Liver (tissue), 9 donors: ENCODE data around the gene VPS13C. TPM values are rescaled to one million over a fixed set of nuclear protein-coding genes. Genes with fewer than 3 reads are reported as not detected.

Experiments used
- DNase-seq: peaks from one replicate; pipeline ENCODE4 v3.0.0-alpha.2; 2017; ENCODE audit warnings: low spot score
- H3K27ac ChIP-seq, 2 donors: one replicate each; pipeline ENCODE4 v1.7.0; 2013; ENCODE audit warnings: inconsistent platforms in 2 of 2, low read length in 2 of 2, control low read depth in 1 of 2, low read depth in 1 of 2, mild to moderate bottlenecking in 1 of 2
- H3K27me3 ChIP-seq, 4 donors: one replicate each; pipeline versions ENCODE4 v1.6.1 to v1.7.0; 2013; ENCODE audit warnings: low read length in 3 of 4, inconsistent platforms in 1 of 4, mild to moderate bottlenecking in 1 of 4, moderate library complexity in 1 of 4; ENCODE audit not compliant: control insufficient read depth in 4 of 4, insufficient read depth in 4 of 4
- H3K36me3 ChIP-seq, 4 donors: one replicate each; pipeline versions ENCODE4 v1.6.1 to v1.7.0; 2013; ENCODE audit warnings: low read length in 3 of 4, mild to moderate bottlenecking in 3 of 4, low read depth in 1 of 4, moderate library complexity in 1 of 4; ENCODE audit not compliant: control insufficient read depth in 4 of 4, insufficient read depth in 3 of 4
- H3K4me1 ChIP-seq, 4 donors: one replicate each; pipeline versions ENCODE4 v1.6.1 to v1.7.0; 2013; ENCODE audit warnings: low read length in 3 of 4, mild to moderate bottlenecking in 3 of 4, moderate library complexity in 1 of 4; ENCODE audit not compliant: control insufficient read depth in 4 of 4, insufficient read depth in 4 of 4
- H3K4me3 ChIP-seq, 3 donors: one replicate each; pipeline versions ENCODE4 v1.6.1 to v1.7.0; 2013; ENCODE audit warnings: low read length in 3 of 3, control low read depth in 1 of 3, low read depth in 1 of 3, mild to moderate bottlenecking in 1 of 3
- H3K9ac ChIP-seq, 2 donors: one replicate each; pipeline ENCODE4 v1.7.0; 2013; ENCODE audit warnings: low read length in 2 of 2, mild to moderate bottlenecking in 2 of 2, moderate library complexity in 2 of 2, control low read depth in 1 of 2, low read depth in 1 of 2
- H3K9me3 ChIP-seq, 4 donors: one replicate each; pipeline versions ENCODE4 v1.6.1 to v1.7.0; 2013; ENCODE audit warnings: low read length in 3 of 4; ENCODE audit not compliant: control insufficient read depth in 4 of 4
- CTCF ChIP-seq: fragments of 150-350 bp; IDR thresholded peaks from 2 replicates; pipeline ENCODE4 v1.5.1; 2017; ENCODE audit warnings: improper control_type of control experiment, low read depth, low read length; ENCODE audit not compliant: missing input control
- EGR1 ChIP-seq, 2 donors: IDR thresholded peaks; 2 replicates each; pipeline ENCODE4 v1.6.1; 2016 to 2018; ENCODE audit warnings: antibody characterized with exemption in 2 of 2, low read depth in 2 of 2
- FOXA1 ChIP-seq: IDR thresholded peaks from 2 replicates; pipeline ENCODE4 v1.6.1; 2016; ENCODE audit warnings: antibody characterized with exemption
- FOXA2 ChIP-seq: IDR thresholded peaks from 2 replicates; pipeline ENCODE4 v1.6.1; 2016; ENCODE audit warnings: antibody characterized with exemption
- GABPA ChIP-seq, 2 donors: IDR thresholded peaks in 1 of 2; conservative IDR thresholded peaks in 1 of 2; 2 replicates each; pipeline ENCODE4 v1.6.1; 2016; ENCODE audit warnings: antibody characterized with exemption in 2 of 2, mild to moderate bottlenecking in 1 of 2, moderate library complexity in 1 of 2
- HNF4A ChIP-seq, 2 donors: conservative IDR thresholded peaks; 2 replicates each; pipeline ENCODE4 v1.6.1; 2016; ENCODE audit warnings: antibody characterized with exemption in 2 of 2, mild to moderate bottlenecking in 2 of 2
- HNF4G ChIP-seq: IDR thresholded peaks from 2 replicates; pipeline ENCODE4 v1.6.1; 2016; ENCODE audit warnings: antibody characterized with exemption
- JUND ChIP-seq, 2 donors: IDR thresholded peaks; 2 replicates each; pipeline ENCODE4 v1.6.1; 2016; ENCODE audit warnings: antibody characterized with exemption in 2 of 2
- NR2F2 ChIP-seq: IDR thresholded peaks from 2 replicates; pipeline ENCODE4 v1.6.1; 2016; ENCODE audit warnings: antibody characterized with exemption
- RAD21 ChIP-seq, 2 donors: IDR thresholded peaks; 2 replicates each; pipeline ENCODE4 v1.6.1; 2016; ENCODE audit warnings: antibody characterized with exemption in 2 of 2, mild to moderate bottlenecking in 2 of 2
- REST ChIP-seq: IDR thresholded peaks from 2 replicates; pipeline ENCODE4 v1.6.1; 2016; ENCODE audit warnings: antibody characterized with exemption, mild to moderate bottlenecking
- RXRA ChIP-seq, 2 donors: IDR thresholded peaks; 2 replicates each; pipeline ENCODE4 v1.6.1; 2017 to 2018; ENCODE audit warnings: antibody characterized with exemption in 2 of 2, mild to moderate bottlenecking in 1 of 2
- SP1 ChIP-seq: IDR thresholded peaks from 2 replicates; pipeline ENCODE4 v1.6.1; 2018; ENCODE audit warnings: antibody characterized with exemption, mild to moderate bottlenecking
- TAF1 ChIP-seq: conservative IDR thresholded peaks from 2 replicates; pipeline ENCODE4 v1.6.1; 2016; ENCODE audit warnings: antibody characterized with exemption, mild to moderate bottlenecking
- YY1 ChIP-seq: IDR thresholded peaks from 2 replicates; pipeline ENCODE4 v1.6.1; 2016; ENCODE audit warnings: antibody characterized with exemption, mild to moderate bottlenecking
- ZBTB33 ChIP-seq: IDR thresholded peaks from 2 replicates; pipeline ENCODE4 v1.6.1; 2016; ENCODE audit warnings: antibody characterized with exemption
- WGBS: extraction: QIAGEN DNeasy Blood & Tissue Kit; methylation state at CpG from one replicate; pipeline ENCODE4 v1.1.7; 2013; 5-methylcytosine and 5-hydroxymethylcytosine counted together
- polyA plus RNA-seq, 2 donors: library from polyadenylated mRNA; stranded (reverse) in 1 of 2; unstranded in 1 of 2; fragments of 200-250 nt in 1 of 2; fragments of >200 nt in 1 of 2; fragmentation: Nextera tagmentation in 1 of 2; extraction: Ambion mirVana in 1 of 2; gene quantifications; one replicate each; pipeline versions ENCODE4 v1.2.1 to v1.2.3, GENCODE V29; 2013 to 2015
- total RNA-seq, 2 donors: library from RNA; depleted of rRNA; stranded (reverse); fragments of >200 nt; gene quantifications; one replicate each; pipeline ENCODE4 v1.2.3, GENCODE V29; 2014
- TF ChIP-seq, protein P1 (sequence below): IDR thresholded peaks from 2 replicates; pipeline ENCODE4 v1.6.1; 2016; ENCODE audit warnings: antibody characterized with exemption
- TF ChIP-seq, protein P2 (sequence below): IDR thresholded peaks from 2 replicates; pipeline ENCODE4 v1.6.1; 2016; ENCODE audit warnings: antibody characterized with exemption
- donor health status: healthy.
- donor health status: healthy.
- donor health status: healthy.
- donor health status: healthy.
- donor health status: healthy.

Gene VPS13C
- total and polyA plus RNA-seq, 4 donors: 5.4 to 42.0 (median 17.4) TPM

GRCh38 chr15:62105266-62105665, 45.0 kb upstream of the VPS13C start:
- Histone ChIP-seq H3K36me3 (no peaks in the 10 kb centered on the region), H3K9me3 (no peaks in the 10 kb centered on the region), H3K27ac (no peak overlapping the region), H3K4me1 (peaks cover 0 to 5% (median 2%) of the 10 kb centered on the region in 4 donors), H3K9ac (no peak overlapping the region), H3K4me3 (no peak overlapping the region), H3K27me3 (no peaks in the 10 kb centered on the region)
- TF ChIP-seq FOXA2 (no peak), HNF4A (conservative IDR thresholded peaks at IDR 0.05) (no peak), NR2F2 (no peak), TAF1 (no peak), RXRA (IDR thresholded peaks at IDR 0.05) (no peak), FOXA1 (no peak)
- TF ChIP-seq, protein P1, sequence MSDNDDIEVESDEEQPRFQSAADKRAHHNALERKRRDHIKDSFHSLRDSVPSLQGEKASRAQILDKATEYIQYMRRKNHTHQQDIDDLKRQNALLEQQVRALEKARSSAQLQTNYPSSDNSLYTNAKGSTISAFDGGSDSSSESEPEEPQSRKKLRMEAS: no peak
- WGBS: 95% methylated on average over 11 of the region's 11 CpGs
- no peak for DNase-seq

DNA sequence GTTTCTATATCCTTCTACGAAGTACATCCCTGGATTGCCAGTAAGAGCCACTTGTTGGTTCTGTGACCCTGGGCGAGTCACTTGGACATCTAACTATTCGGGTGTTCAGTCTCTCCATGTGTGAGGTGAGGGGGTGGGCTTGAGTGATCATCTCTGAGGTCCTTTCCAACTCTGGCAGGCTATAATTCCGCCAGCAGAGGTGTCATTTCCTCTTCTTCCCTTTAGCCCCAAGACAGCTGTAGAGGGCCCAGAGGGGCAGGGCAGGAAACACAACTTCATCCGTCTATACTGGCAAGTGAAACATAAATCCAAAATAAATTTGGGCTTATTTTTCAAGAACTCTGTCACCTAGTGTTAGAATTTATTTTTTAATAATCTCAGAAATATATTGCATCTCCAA, 44.6 kb upstream of the VPS13C start:
- Histone ChIP-seq H3K9me3 (no peaks in the 10 kb centered on the region), H3K27ac (no peak overlapping the region), H3K4me1 (peaks cover 0 to 4% (median 2%) of the 10 kb centered on the region in 4 donors), H3K36me3 (no peaks in the 10 kb centered on the region), H3K4me3 (no peak overlapping the region), H3K27me3 (no peaks in the 10 kb centered on the region), H3K9ac (no peak overlapping the region)
- no peak for DNase-seq
- TF ChIP-seq ZBTB33 (no peak), HNF4A (conservative IDR thresholded peaks at IDR 0.05) (no peak), REST (no peak), CTCF (no peak), EGR1 (IDR thresholded peaks at IDR 0.05; ENCODE audit: low read depth in 2 of 2) (no peak), JUND (IDR thresholded peaks at IDR 0.05) (no peak), GABPA (IDR thresholded peaks at IDR 0.05 in 1 of 2, conservative IDR thresholded peaks at IDR 0.05 in 1 of 2) (no peak), FOXA1 (no peak), YY1 (no peak), RAD21 (IDR thresholded peaks at IDR 0.05) (no peak), RXRA (IDR thresholded peaks at IDR 0.05) (no peak), TAF1 (no peak), SP1 (no peak), HNF4G (no peak)
- TF ChIP-seq, protein P1: no peak
- TF ChIP-seq, protein P2, sequence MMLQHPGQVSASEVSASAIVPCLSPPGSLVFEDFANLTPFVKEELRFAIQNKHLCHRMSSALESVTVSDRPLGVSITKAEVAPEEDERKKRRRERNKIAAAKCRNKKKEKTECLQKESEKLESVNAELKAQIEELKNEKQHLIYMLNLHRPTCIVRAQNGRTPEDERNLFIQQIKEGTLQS: no peak
- WGBS: 81% methylated on average over 5 of the region's 5 CpGs
